OCI-LY7 (cell line): ENCODE results near the gene TULP4.

Source experiments
- CTCF ChIP-seq: fragments of 200-600 bp; sonication (generic); conservative IDR thresholded peaks from 2 replicates; pipeline ENCODE4 v1.5.1; 2014; ENCODE audit warnings: mild to moderate bottlenecking, antibody characterized with exemption, low read length, moderate library complexity, mixed read lengths
- EZH2phosphoT487 ChIP-seq: fragments of 200-600 bp; sonication (generic); IDR thresholded peaks from 2 replicates; pipeline ENCODE4 v1.6.1; 2018; ENCODE audit warnings: low read depth, borderline replicate concordance, mild to moderate bottlenecking, mixed run types, antibody characterized with exemption, low read length, moderate library complexity, mixed read lengths

GRCh38 chr6:158488065-158488464, 175.8 kb downstream of the TULP4 start:
- no peak for TF ChIP-seq CTCF
- no peak for TF ChIP-seq EZH2phosphoT487
